Measurements from ENCODE around the gene MRPL20.
"Not testable (repeated sequence)": the region's sequence is repeated elsewhere in the genome, so short reads cannot be mapped to it uniquely, and the experiment has no call there.

- TF ChIP-seq EZH2phosphoT487 (IDR thresholded peaks at IDR 0.05; ENCODE audit: borderline replicate concordance, low read length); CTCF (IDR thresholded peaks at IDR 0.05; ENCODE audit: low read depth, low read length, poor library complexity, severe bottlenecking): not testable (repeated sequence)
Observed at GRCh38 chr1:1455934-1456333, 48.8 kb upstream of the MRPL20 start.
